OCI-M1 (cell line): ENCODE measurements around the gene ELMO1.

Experiments used
- DNase-seq: peaks from one replicate; lab custom pipeline; 2025; lab: John Stamatoyannopoulos, UW

Gene ELMO1

DNA sequence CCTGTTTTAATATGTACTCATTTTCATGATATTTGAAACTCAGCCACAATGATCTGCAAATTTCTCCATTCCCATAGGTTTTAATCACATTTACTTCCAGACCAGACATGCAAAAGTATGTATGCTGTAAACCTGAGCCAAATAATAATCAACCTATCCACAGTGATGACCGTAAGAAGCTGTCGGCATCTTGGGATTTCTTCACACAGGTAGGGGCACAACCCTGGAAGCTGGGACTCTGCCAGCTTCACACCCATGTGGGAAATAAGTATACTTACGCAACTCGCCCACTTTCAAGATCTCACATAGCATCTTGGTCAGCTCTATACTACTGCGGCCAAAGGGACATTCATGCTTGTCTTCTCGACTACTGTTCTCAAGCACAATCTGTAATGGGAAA lies 352.3 kb downstream of the ELMO1 start:
- no peak for DNase-seq

DNA sequence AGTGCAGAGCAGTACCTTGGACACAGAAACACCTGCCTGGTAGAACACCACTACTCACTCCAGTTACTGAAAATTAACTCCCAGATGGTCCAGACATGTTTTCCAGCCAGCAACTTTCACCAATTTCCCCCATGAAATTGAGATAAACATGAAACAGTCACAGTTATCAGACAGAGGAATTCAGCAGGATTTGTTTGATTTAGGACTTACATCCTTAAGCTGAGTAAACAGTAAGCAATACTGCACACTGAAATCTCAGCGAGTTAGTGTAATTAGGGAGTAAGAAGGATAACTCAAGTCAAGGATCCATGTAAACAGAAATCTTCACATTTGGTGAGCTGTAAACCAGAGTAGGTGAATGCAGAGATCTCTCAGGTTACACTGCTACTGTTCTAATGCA lies 353.5 kb downstream of the ELMO1 start:
- DNase-seq: no peak

DNA sequence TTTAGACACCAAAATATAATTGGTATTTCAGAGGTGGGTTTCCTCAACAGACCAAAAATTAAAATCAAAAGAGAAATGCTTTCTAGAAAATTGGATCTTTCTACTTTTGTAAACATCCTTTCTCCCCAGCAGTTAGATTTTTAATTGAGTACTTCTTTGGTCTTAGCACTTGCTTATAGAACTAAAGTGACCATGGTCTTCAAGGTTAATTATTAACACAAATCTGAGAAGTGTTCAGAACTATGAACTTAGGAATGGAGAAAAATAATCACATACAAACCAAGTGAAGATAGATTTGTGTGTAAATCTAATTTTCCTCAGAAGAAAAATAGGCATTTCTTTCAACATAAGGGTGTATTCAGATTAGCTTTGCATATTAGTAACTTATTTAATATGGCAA lies 355.4 kb downstream of the ELMO1 start:
- DNase-seq: no peak

DNA sequence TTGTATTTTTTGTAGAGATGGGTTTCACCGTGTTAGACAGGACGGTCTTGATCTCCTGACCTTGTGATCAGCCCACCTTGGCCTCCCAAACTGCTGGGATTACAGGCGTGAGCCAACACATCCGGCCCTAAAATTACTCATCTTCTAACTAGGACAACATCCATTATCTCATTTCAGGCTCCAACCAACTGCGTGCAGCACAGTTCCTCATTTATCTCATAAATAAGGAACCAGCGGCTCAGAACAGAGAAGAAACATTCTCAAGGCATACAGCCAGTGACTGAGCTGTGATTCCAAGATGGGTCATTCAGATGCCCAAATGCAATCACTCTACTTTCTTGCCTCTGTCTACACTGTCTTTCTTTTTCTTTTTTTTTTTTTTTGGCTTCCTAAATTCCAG lies 356.1 kb downstream of the ELMO1 start:
- peak; percentile 69 for DNase-seq

DNA sequence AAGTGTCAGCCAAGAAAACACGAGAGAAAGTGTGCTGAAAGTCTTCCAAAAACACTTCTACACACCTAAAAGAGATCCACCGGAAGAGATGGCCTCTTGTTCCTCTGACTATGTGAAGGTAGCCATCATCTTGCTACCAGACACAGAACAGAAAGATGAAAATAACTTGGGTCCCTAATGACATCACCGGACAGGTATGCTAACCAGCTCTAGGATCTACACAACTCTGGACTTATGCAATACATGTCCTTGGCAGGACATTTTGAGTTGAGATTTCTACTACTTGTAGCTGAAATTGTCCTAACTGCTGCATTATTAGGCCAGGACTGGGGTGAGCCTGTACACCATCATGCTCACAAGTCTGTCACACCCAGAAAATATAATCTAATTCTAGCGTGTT lies 358.7 kb downstream of the ELMO1 start:
- DNase-seq: no peak

DNA sequence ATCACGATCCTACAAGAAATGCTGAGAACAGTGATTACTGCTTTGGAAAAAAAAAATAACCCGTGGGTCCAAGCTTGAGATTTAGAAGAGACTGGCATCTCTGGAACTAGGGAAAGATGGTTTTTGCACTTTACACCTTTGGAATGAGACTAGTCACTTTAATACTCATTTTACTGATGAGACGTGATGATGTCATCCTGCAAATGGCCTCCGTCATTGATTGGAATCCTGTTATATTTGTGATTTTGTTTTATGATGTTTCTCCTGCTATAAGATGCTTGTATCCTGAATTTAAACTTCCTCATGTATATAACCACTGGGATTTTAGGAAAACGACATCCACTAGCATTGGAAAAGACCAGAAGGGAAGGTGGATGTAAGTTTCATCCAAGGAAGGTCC lies 363.1 kb downstream of the ELMO1 start:
- DNase-seq: no peak

DNA sequence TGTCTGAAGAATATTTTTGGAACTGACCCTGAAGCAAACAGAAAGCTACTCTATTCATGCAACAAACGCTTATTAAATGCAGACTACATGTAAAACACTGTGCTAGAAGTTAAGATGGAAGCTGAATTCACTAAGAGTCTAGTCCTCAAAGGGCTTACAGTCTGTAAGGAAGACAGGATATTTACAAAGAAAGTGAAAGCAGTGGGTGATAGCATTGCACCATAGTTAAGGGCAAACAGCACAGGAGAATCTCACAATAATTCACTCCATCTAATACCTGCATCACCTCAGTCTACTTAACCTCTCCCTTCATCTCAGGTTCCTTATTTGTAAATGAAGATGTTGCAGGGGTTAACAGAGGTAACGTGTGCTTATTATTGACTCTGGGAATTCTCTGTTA lies 364.4 kb downstream of the ELMO1 start:
- DNase-seq: peak; percentile 18

DNA sequence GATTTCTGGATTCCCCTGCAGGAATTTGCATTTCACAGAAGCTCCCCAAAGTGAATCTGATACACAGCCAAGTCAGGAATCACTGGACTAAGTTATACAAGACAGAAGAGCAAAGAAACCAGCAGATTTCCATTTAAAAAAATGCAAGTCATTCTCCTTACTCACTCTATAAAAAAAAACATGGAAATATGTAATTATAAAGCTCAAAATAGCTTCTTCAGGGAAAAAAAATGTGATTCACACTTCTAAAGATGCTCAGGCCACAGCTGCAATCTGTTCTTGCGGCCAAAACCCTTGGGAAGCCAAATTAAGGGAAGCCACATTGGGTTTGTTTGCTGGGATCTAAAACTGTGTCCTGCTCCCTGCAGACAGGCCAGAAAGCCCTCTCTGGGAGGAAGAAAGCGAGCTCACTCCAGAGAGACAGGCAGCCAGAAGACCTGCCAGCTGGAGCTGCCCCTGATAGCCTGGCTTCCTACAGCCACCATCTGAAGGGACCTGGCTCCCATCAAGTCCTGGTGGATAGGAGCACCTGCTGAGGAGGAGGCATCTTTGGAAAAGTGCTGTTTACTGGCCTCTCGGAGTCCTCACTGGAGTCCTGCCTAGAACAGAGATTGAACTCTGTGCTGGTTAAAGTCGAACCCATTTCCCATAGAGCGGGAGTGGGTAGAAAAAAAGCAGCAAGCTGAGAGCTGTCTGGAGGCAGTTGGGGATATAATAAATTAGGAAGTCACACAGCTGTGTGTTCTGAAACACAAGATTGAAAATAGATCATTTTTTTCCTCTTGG lies 365.2 kb downstream of the ELMO1 start:
- no peak for DNase-seq

DNA sequence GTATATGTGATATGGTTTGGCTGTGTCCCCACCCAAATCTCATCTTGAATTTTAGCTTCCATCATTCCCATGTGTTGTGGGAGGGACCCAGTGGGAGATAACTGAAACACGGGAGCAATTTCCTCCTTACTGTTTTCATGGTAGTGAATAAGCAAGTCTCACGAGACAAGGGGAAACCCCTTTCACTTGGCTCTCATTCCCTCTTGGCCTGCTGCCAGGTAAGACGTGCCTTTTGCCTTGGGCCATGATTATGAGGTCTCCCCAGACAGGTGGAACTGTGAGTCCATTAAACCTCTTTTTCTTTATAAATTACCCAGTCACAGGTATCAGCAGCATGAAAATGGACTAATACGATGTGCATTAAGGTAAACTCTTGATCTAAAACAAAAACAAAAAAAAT lies 367.2 kb downstream of the ELMO1 start:
- DNase-seq: peak; percentile 6

DNA sequence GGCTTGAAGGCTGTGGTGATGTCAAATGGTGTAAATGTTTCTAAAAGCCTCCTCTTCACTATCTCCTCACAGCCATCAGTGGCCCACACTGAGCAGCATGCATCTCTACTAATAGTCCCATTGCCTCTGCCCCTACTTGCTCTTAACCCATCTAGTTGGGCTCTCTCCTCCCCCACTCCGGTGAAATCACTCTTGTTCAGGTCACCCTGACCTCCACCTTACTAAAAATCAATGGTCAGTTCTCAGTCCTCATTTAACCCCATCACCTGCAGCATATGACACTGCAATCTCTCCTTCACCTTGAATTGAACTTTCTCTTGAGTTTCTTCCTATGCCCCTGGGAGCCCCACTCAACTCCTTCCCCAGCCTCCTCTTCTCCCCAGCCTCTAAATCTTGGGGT lies 369.2 kb downstream of the ELMO1 start:
- DNase-seq: no peak

DNA sequence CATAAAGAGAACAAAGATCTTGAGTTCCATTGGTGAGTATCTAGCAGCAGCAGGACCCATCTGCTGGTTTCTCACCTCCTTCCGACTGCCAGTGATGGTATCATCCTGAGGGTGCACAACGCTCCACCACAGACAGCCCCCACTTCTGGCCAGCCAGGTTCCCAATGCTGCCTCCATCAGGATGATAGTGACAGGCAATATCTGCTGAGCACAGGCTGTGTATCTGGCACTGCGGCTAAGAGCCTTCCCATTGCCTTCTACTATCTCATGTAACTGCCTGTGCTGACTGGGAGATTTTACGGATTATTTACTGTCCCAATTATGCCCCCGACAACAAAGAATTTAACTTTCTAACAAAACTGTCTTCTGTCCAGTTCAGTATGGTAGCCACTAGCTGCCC lies 372.0 kb downstream of the ELMO1 start:
- peak; percentile 87 for DNase-seq

DNA sequence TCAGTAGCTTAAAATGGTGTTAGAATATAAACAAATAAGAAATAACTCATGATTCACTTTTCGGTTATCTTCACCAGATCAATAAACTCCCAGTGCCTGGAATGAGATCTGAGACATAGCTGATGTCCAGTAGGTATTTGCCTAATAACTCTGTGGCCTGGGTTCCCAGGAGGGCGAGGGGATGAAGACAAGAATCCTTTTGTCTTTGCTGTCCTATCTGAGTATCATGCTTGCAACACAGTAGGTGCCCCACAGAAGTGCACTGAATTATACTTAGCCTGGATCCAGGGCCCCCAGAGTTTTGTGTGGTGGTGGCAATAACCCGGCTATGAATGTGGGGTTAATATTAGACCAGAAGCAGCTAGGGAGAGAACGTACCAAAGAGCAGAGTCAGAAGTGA lies 374.3 kb downstream of the ELMO1 start:
- no peak for DNase-seq

DNA sequence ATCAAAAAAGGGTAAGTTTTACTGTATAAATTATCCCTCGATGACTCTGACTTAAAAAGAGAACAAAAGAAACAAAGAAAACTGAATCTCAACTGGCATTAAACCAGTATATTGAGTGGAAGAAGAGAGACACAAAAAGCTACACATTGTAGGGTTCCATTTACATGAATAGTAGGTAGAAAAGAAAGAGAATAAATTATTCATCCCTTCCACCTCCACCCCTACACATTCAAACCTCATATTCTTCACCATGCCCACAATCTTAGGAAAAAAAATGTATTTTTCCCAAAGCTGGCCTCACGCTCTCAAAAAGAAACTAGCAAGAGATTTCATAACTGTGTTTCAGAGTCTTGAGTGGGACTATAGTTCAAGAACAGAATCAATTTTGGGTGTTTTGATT lies 377.5 kb downstream of the ELMO1 start:
- no peak for DNase-seq

DNA sequence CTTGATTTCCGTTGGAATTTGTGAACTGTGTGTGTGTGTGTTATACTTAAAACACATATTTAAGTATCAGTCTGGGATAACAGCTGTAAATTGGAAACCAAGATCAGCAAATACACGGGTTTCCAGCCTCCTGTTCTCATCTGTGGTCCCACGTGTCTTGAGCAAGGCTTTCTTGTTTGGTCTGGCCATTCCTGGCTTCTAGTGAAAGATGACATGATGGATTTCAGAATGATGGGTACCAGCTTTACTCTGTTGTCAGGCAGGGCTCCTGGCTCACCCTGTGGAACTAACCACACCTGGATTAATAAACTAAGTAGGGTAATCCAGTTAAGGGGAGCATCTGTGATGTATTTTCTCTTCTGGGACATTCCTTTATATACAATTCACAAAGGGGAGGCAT lies 378.2 kb downstream of the ELMO1 start:
- no peak for DNase-seq

DNA sequence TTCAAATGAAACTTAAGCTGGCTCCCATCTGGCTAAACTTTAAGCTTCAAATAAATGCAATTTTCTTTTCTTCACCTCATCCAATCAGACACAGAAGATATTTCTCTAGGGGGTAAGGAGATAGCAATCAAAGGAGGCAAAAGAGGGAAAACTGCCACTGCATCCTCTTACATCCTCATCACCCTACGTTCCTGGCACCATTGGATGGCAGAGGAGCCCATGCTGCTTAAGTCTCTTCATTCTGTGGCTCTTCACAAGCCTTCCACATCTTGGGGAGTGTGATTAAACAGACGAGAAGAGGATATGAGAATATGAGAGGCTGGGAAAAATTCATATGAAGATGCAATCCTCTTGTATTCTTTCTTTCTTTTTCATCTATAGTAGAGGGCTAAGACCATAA lies 378.6 kb downstream of the ELMO1 start:
- DNase-seq: no peak

DNA sequence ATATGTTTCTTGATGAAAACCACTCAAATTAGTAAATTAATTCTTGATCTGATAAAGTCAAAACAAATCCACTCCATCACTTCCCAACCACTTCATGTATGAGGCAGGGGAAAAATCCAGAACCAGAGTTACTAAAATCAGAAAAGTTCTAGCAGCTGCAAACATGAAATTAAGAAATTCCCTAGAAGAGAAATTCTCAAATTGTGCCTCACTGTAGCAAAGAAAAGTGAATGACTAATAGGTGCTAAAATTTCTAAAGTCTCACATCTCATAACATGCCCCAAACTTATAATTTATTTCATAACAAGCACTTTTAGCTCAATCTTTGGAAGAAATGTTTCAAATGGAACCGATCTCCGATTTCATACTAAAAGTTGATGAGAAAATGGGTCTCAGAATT lies 379.3 kb downstream of the ELMO1 start:
- DNase-seq: no peak

DNA sequence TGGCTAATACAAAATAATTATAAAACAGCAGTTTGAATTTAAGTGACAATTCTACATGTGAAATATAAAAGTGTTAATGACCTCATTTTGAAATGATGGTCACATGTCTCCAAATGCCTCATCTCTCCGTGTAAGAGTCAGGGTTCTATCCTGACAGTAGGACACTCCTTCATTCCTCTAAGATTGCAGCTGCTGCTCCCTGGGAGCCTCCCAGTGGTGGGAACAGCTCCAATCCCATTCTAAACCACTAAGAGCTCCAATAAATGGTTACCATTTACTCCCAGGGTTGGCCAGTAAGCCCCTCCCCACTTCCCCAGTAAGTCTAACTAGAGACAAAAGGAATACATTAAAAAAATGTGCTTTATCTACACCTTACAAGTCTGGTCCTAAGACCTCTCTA lies 379.8 kb downstream of the ELMO1 start:
- DNase-seq: no peak

DNA sequence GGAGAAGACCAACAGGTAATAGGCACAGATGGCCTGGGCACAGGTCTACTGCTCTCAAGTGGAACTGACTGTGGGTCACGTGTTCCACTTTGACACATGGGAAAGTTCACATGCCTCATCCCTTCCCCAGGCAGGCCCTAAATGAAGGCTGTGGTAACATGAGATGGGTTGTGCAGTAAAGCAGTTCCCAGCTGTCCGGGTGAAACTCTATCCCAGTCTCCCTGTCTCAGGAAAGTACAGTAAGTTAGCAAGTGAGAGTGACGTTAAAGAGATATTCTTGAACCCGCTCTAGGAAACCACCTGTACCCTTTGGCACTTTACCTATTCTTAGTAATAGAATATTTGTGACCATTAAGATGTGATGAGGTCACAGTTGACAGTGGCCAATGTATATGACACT lies 380.6 kb downstream of the ELMO1 start:
- DNase-seq: no peak

DNA sequence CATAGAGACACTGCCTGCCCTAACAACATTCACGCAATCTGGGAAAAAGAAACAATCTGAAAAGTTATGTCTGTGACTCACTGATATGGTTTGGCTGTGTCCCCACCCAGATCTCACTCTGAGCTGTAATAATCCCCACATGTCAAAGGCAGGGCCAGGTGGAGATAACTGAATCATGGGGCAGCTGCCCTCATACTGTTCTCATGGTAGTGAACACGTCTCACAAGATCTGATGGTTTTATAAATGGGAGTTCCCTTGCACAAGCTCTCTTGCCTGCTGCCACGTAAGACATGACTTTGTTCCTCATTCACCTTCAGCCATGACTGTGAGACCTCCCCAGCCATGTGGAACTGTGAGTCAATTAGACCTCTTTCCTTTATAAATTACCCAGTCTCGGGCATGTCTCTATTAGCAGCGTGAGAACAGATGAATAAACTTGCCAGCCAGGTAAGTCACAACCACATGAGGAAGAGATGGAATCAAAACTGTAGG lies 382.8 kb downstream of the ELMO1 start:
- peak; percentile 65 for DNase-seq

DNA sequence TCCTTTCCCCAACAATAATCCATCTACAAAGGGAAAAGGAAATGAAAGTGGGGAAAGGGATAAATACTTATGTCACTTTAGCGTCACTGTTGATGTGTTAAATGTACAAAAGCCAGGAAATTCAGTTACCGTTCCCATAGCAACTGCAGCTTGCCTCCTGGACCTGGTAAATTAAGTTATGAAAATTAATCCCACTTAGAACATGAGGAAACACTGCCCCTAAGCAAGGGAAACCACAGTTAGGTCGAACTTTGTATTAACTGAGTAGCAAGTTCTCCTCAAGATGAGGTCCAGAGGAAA lies 386.2 kb downstream of the ELMO1 start:
- DNase-seq: no peak

DNA sequence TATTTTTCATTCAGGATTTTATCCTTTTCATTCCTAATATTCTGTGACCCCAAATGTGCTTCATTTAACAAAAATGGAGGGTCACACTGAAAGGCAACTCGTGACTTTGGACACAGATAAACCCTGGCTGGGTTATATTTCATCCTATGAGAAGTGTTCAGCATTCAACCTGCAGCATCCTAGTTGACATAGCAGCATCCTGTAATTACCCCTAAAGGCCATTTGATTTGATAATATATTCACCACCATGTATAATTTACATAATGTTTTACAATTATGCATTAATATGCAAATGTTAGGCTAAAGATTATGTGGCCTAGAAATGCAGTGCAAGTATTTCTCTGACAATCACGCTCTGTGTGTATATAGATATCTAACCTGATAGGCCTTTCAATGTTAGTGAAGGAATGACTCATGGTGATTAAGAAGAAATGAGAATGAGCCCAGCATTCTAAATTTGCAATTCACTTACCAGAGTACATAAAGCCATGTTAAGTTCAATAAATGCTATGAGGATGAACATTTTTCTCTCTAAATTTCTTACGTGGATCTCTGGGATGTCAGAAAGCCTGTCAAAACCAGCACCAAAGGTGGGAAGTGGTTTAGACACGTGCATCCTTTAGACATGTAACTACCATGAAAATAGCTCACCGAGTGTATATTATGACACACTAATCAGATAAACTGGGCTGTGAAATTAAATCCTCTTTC lies 386.7 kb downstream of the ELMO1 start:
- no peak for DNase-seq

DNA sequence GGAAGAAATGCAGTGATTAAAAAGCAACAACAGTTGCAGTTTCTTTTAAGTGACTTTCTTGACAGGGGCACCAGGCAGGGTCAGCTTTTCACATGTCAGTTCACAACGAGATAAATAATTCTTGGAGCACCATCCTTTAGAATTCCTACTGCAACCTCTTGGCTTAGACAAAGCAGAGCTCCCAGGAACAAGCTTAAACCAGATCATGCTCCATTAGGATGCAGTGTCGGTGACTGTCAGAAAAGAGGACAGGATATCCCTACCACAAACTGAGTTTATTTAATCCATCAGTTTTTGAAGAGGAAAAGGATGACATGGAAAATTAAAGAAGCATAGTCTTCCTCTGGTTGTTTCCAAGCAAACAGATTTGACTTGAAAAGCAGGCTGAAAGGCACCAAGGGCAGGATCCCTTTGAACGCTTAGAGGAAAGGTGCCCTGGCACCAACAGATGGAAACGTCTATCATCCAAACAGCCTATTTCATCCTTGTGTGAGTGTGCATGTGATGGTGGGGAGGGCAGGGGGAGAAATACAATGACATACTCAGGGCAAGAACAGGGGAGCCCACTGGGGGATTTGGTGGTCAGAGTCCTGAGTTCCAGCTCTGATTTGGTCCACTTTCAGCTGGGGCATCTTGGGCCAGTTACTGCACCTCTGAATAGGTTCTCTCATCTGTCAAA lies 392.3 kb downstream of the ELMO1 start:
- DNase-seq: no peak

DNA sequence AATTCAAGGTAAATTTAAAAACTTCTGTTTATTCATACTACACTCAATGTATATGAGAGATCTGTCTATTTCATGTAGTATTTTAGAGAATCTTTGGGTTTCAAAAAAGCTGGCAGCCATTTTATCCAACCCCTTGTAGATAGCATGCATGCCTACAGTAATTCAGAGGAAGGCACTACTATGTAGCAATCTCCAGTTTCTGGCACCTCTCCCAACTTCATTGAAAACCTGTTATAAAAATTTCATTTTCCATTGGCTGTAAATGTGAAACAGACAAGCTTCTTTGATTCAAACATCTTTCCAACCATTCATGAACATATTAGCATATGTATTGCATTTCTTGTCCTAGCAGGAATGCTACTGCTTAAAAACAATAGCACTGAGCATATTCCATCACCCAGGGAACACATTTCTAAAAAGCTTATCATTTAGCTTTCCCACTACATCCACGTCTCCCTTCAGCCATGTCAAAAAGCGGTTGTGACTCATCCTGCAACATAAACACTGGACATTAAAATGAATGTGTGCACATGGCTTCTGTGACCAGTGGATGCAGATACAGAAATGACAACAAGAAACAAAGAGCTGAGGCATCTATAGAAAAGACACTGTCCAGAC lies 393.9 kb downstream of the ELMO1 start:
- DNase-seq: no peak
